HUES64 (cell line): ENCODE measurements around the gene CADPS.

Experiments used
- H3K27ac ChIP-seq: 2 replicates; pipeline ENCODE4 v1.7.0; 2013; ENCODE audit warnings: low read depth, low read length, inconsistent platforms
- H3K27me3 ChIP-seq: 2 replicates; pipeline ENCODE4 v1.6.1; 2013; ENCODE audit warnings: mild to moderate bottlenecking, low read length; ENCODE audit not compliant: insufficient read depth
- H3K36me3 ChIP-seq: 2 replicates; pipeline ENCODE4 v1.6.1; 2013; ENCODE audit warnings: mild to moderate bottlenecking, low read length; ENCODE audit not compliant: insufficient read depth
- H3K4me1 ChIP-seq: 2 replicates; pipeline ENCODE4 v1.6.1; 2013; ENCODE audit warnings: mild to moderate bottlenecking, low read length, moderate library complexity; ENCODE audit not compliant: insufficient read depth
- H3K4me3 ChIP-seq: 2 replicates; pipeline ENCODE4 v1.5.1; 2013; ENCODE audit warnings: mild to moderate bottlenecking, low read length, moderate library complexity
- H3K9ac ChIP-seq: 2 replicates; pipeline ENCODE4 v1.6.1; 2013; ENCODE audit warnings: mild to moderate bottlenecking, low read depth, low read length
- H3K9me3 ChIP-seq: 2 replicates; pipeline ENCODE4 v1.6.1; 2013; ENCODE audit warnings: low read depth, low read length; ENCODE audit not compliant: insufficient read depth
- WGBS: fragments of 150-250, 120-280 bp; methylation state at CpG from one replicate; pipeline ENCODE4 v1.1.7; 2013; ENCODE audit warnings: missing lambda C conversion rate; 5-methylcytosine and 5-hydroxymethylcytosine counted together

The CADPS gene

GRCh38 chr3:62532796-62533195 is 342.4 kb downstream of the CADPS start:
- Histone ChIP-seq H3K27ac (no peak overlapping the region), H3K4me3 (no peak overlapping the region), H3K9ac (no peak overlapping the region), H3K4me1 (peaks cover 20% of the 10 kb centered on the region), H3K9me3 (no peaks in the 10 kb centered on the region), H3K27me3 (no peaks in the 10 kb centered on the region), H3K36me3 (no peaks in the 10 kb centered on the region)
- WGBS: 96% methylated on average over 9 of the region's 9 CpGs

DNA sequence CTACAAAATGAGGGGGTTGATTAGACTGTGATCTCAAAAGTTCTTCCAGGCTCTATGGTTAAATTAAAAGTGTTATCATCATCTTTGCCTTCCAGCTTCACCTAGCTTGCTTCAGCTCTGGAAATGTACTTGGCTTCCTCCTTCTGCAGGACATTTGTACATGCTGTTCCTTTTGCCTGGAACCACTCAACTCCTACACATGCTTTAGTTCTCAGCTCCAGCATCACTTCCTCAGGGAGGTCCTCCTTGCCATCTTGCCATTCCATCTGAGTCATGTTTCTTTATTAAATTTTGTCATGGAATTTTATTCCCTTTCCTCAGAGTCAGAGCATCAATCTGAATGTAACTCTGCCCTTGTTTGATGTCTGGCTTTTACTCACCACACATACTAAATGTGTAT is 343.2 kb downstream of the CADPS start:
- no peak overlapping the region for H3K4me3 ChIP-seq
- H3K4me1 ChIP-seq: peaks cover 13% of the 10 kb centered on the region; the same call in 1 of the 2 replicates
- no peak overlapping the region for H3K9ac ChIP-seq
- no peak overlapping the region for H3K27ac ChIP-seq
- no peaks in the 10 kb centered on the region for H3K36me3 ChIP-seq
- no peaks in the 10 kb centered on the region for H3K9me3 ChIP-seq
- no peaks in the 10 kb centered on the region for H3K27me3 ChIP-seq

GRCh38 chr3:62531493-62531892 is 343.7 kb downstream of the CADPS start:
- H3K4me3 ChIP-seq: no peak overlapping the region
- no peaks in the 10 kb centered on the region for H3K36me3 ChIP-seq
- 47% methylated on average over 2 of the region's 2 CpGs for WGBS
- no peak overlapping the region for H3K9ac ChIP-seq
- no peak overlapping the region for H3K27ac ChIP-seq
- H3K27me3 ChIP-seq: no peaks in the 10 kb centered on the region
- peaks cover 13% of the 10 kb centered on the region; the same call in 1 of the 2 replicates for H3K4me1 ChIP-seq
- H3K9me3 ChIP-seq: no peaks in the 10 kb centered on the region

DNA sequence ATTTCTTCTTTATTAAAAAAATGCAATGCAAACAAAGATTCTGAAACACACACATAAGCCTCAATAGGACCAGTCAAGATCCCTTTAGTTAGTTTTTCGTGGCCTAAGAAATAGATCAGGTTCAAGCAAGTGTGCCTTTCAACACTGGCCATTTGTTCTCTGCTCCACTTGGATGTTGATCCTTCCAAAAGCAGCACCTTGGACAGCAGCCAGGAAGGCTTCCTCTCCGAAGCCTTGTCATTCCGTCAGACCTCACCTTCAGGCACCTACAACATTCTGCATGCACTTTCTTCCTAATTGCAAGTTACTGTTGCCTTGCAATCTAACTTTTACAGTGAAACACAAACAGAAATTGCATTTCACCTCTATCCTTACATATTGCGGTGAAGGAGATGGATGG is 346.0 kb downstream of the CADPS start:
- Histone ChIP-seq H3K9me3 (no peaks in the 10 kb centered on the region), H3K27me3 (no peaks in the 10 kb centered on the region), H3K4me1 (peaks cover 9% of the 10 kb centered on the region; the same call in 1 of the 2 replicates), H3K9ac (no peak overlapping the region), H3K36me3 (no peaks in the 10 kb centered on the region), H3K4me3 (no peak overlapping the region), H3K27ac (no peak overlapping the region)
- 40% methylated on average over 4 of the region's 4 CpGs for WGBS

DNA sequence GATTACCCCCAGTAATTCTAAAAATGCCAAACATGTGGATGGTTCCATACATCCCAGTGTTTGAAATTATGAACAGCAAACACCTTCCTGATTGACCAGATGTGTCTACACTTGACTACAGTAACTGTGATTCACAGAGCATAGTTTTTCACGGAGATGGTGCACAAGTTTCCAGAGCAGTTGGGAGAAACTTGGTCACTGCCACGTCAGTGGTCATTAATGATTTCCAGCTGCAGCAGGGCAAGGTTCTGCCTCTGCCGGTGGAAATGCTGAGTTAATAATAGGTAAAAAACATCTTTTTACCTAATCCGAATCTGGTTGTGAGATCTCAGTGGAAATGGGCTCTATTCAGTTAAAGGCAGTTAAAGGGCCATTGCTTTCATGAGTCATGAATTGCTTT is 347.7 kb downstream of the CADPS start:
- H3K27me3 ChIP-seq: no peaks in the 10 kb centered on the region
- WGBS: 85% methylated on average over 4 of the region's 4 CpGs
- H3K27ac ChIP-seq: no peak overlapping the region

DNA sequence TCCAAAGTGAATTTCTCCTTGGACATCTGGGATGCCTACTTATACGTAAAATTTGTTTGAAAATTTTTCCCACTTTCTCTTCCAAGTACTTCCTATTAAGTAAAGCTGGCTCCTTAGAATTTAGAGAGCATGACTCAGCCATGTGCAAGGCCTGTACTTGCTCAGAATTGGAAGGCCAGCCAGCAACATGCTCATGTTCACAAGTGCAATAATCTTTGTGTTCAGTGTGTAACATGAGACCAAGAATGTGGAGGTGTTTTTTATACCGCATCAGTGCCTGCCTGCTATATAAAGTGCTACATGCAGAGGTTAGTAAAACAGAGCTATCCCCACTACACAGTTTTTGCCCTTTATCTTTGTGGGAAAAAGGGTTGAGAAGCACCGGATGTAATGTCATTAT is 349.9 kb downstream of the CADPS start:
- Histone ChIP-seq H3K9me3 (no peaks in the 10 kb centered on the region), H3K36me3 (no peaks in the 10 kb centered on the region), H3K9ac (no peak overlapping the region), H3K4me3 (no peak overlapping the region), H3K27me3 (no peaks in the 10 kb centered on the region), H3K27ac (no peak overlapping the region), H3K4me1 (no peaks in the 10 kb centered on the region)
- WGBS: 95% methylated on average over 3 of the region's 3 CpGs

More for the DNA sequence above, 347.7 kb downstream of the CADPS start:
- Histone ChIP-seq H3K4me1 (peaks cover 9% of the 10 kb centered on the region; the same call in 1 of the 2 replicates), H3K4me3 (no peak overlapping the region), H3K36me3 (no peaks in the 10 kb centered on the region), H3K9ac (no peak overlapping the region), H3K9me3 (no peaks in the 10 kb centered on the region)

- Histone ChIP-seq H3K4me3 (no peak overlapping the region), H3K9ac (no peak overlapping the region), H3K4me1 (no peaks in the 10 kb centered on the region), H3K9me3 (no peaks in the 10 kb centered on the region), H3K27ac (no peak overlapping the region), H3K36me3 (no peaks in the 10 kb centered on the region), H3K27me3 (no peaks in the 10 kb centered on the region)
- 91% methylated on average over 4 of the region's 4 CpGs for WGBS
Measured at GRCh38 chr3:62523672-62524071, 351.5 kb downstream of the CADPS start.

GRCh38 chr3:62521464-62522105 is 353.6 kb downstream of the CADPS start:
- Histone ChIP-seq H3K4me1 (no peaks in the 10 kb centered on the region; the same call in 1 of the 2 replicates), H3K27me3 (no peaks in the 10 kb centered on the region), H3K36me3 (no peaks in the 10 kb centered on the region), H3K27ac (no peak overlapping the region), H3K9me3 (no peaks in the 10 kb centered on the region), H3K4me3 (no peak overlapping the region), H3K9ac (no peak overlapping the region)
- 92% methylated on average over 8 of the region's 8 CpGs for WGBS

GRCh38 chr3:62503516-62503915 is 371.7 kb downstream of the CADPS start:
- 92% methylated on average over 1 of the region's 2 CpGs for WGBS
- Histone ChIP-seq H3K9me3 (no peaks in the 10 kb centered on the region), H3K36me3 (no peaks in the 10 kb centered on the region), H3K27me3 (no peaks in the 10 kb centered on the region), H3K4me3 (no peak overlapping the region), H3K4me1 (no peaks in the 10 kb centered on the region), H3K9ac (no peak overlapping the region), H3K27ac (no peak overlapping the region)

DNA sequence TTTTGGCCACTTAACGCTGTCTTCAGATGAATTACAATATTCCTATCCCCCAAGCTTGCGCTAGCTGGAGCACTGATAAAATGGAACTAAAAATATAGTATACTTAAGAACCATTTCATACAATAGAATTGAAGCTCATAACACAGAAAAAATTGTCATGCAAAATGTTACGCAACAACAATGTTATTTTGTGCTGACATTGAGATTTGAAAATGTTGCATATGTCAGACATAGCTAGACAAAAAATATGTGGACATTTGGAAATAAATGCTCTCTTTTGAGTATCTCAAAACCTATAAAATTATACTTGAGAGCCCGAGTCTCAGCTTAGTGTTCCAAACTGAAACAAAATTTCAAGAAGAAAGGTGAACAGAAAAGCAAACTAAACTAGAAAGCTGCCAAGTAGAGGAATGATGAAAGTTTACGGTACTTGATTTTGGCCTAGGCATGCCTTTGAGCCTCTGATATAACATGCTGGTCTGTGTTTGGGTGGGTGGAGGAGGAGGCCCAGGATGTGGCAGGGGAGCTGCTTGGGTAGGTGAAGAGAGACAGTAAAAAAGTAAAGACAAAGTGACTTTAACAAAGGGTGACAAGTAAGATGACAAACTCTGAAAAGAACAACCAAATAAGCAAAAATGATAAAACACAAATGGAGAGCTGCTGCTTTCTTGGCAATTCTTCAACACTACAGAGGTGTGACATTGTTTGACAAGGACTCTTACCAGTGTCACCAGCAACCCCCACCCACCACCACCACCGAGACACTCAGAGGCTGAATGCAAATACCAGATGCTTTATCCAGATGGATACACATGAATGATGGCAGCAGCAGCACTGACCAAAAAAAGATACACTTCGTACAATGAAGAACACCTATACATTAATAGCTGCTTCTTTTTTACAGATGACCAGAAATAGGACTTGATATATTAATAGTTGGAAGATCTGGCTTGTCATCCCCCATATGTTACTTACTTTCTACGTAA is 372.6 kb downstream of the CADPS start:
- H3K4me1 ChIP-seq: no peaks in the 10 kb centered on the region
- 69% methylated on average over 5 of the region's 8 CpGs for WGBS
- no peaks in the 10 kb centered on the region for H3K9me3 ChIP-seq
- H3K4me3 ChIP-seq: no peak overlapping the region
- no peaks in the 10 kb centered on the region for H3K27me3 ChIP-seq
- H3K9ac ChIP-seq: no peak overlapping the region
- no peaks in the 10 kb centered on the region for H3K36me3 ChIP-seq
- H3K27ac ChIP-seq: no peak overlapping the region

GRCh38 chr3:62501289-62501668 is 373.9 kb downstream of the CADPS start:
- Histone ChIP-seq H3K4me3 (no peak overlapping the region), H3K9me3 (no peaks in the 10 kb centered on the region), H3K27ac (no peak overlapping the region), H3K4me1 (no peaks in the 10 kb centered on the region), H3K9ac (no peak overlapping the region), H3K27me3 (no peaks in the 10 kb centered on the region), H3K36me3 (no peaks in the 10 kb centered on the region)
- 94% methylated on average over 2 of the region's 3 CpGs for WGBS
